HG02870 (cell line): ENCODE data around the gene FAM200A.
"Not testable (repeated sequence)": the region's sequence is repeated elsewhere in the genome, so short reads cannot be mapped to it uniquely, and the experiment has no call there.

Experiments used
- ATAC-seq: cut with Tn5 transposase; IDR thresholded peaks from one replicate; pipeline ENCODE4 v1.9.1; 2021; ENCODE audit warnings: mild to moderate bottlenecking, moderate library complexity; ENCODE audit not compliant: unreplicated experiment

Gene FAM200A

GRCh38 chr7:99559175-99559915 is 7.4 kb upstream of the FAM200A start:
- ATAC-seq: no peak

- ATAC-seq: peak; percentile 74
Observed at GRCh38 chr7:99558306-99559174, 6.6 kb upstream of the FAM200A start, which contains the start of gene ZNF655. TSS of gene ZNF655 (plus strand) at chr7:99558642. CDS start at chr7:99560560, 1,918 bp downstream.

GRCh38 chr7:99557940-99558305 is 6.0 kb upstream of the FAM200A start:
- peak; percentile 33 for ATAC-seq

- ATAC-seq: no peak
Observed at GRCh38 chr7:99557196-99557607, 5.3 kb upstream of the FAM200A start.

- no peak for ATAC-seq
Observed at GRCh38 chr7:99554939-99555338, 3.0 kb upstream of the FAM200A start.

- no peak for ATAC-seq
Observed at GRCh38 chr7:99553039-99553438, 1.1 kb upstream of the FAM200A start.

GRCh38 chr7:99551334-99551733 is 580 bp downstream of the FAM200A start:
- ATAC-seq: no peak

- ATAC-seq: not testable (repeated sequence)
Observed at GRCh38 chr7:99549545-99549944, 2.4 kb downstream of the FAM200A start.

- ATAC-seq: not testable (repeated sequence)
Observed at GRCh38 chr7:99545308-99545707, 6.6 kb downstream of the FAM200A start.

- no peak for ATAC-seq
Observed at GRCh38 chr7:99543916-99544315, 8.0 kb downstream of the FAM200A start.

- no peak for ATAC-seq
Observed at GRCh38 chr7:99543081-99543671, 8.7 kb downstream of the FAM200A start.

GRCh38 chr7:99541212-99541611 is 10.7 kb downstream of the FAM200A start:
- no peak for ATAC-seq

- ATAC-seq: no peak
Observed at GRCh38 chr7:99540542-99540941, 11.4 kb downstream of the FAM200A start.

- ATAC-seq: no peak
Observed at GRCh38 chr7:99539213-99539811, 12.6 kb downstream of the FAM200A start.

GRCh38 chr7:99535667-99536066 is 16.2 kb downstream of the FAM200A start:
- no peak for ATAC-seq

GRCh38 chr7:99531354-99531765 is 20.6 kb downstream of the FAM200A start:
- ATAC-seq: no peak

GRCh38 chr7:99525713-99526440 is 26.0 kb downstream of the FAM200A start:
- no peak for ATAC-seq

GRCh38 chr7:99521399-99521798 is 30.5 kb downstream of the FAM200A start:
- ATAC-seq: no peak

GRCh38 chr7:99514050-99514449 is 37.9 kb downstream of the FAM200A start:
- ATAC-seq: no peak

GRCh38 chr7:99505324-99505662 is 46.6 kb downstream of the FAM200A start:
- no peak for ATAC-seq
